ENCODE measurements around the gene GLIPR1. TPM values are rescaled to one million over a fixed set of nuclear protein-coding genes. Genes with fewer than 3 reads are reported as not detected.
A peak's percentile ranks its signal among the peaks of the same experiment; 100 is the strongest.

The GLIPR1 gene
- total and polyA plus RNA-seq, 10 of the 15 experiments (the other 5 are each of a cell fraction or from before 2014, with no cell fraction given) = 18.2 to 62.6 (median 32.2) TPM

DNA sequence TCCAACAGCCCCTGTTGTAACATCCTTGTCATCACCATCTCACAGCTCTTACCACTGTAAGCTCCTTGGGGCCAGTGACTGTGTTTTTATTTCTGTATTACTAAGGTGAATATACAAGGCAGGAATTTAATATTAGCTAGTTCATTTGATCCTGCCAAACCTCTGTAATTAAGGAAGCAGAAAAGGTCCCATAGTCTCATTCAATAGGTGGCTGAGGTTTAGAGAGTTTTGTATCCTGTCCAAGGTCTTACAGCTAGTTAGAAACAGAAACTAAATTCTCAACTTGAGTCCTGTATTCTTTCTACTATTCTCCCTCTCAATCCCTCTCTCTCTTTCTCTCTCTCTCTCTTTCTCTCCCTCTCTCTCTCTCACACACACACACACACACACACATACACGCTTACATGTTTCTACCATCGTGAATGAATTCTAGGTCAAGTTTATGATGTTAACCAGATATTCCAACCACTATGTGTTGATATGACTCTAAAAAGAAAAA, 543 bp upstream of the GLIPR1 start:
- SMC1A ChIA-PET (ENCODE audit: uncharacterized antibody, unreplicated experiment) = interaction anchor here (0.6 to 8.4 kb wide), 15 partner anchors 19 to 1429 kb away, joined by 3 to 151 read pairs (median 4); partner anchors contain the start of genes CAPS2, GLIPR1L1 and GLIPR1L2
- RAD21 ChIA-PET (ENCODE audit: unreplicated experiment) = interaction anchor here (0.7 to 7.3 kb wide), 10 partner anchors 25 to 868 kb away, joined by 3 to 63 read pairs (median 4); partner anchors contain the start of genes BBS10, CAPS2, GLIPR1L1 and GLIPR1L2
- intact Hi-C loops (cut with micrococcal nuclease; ENCODE audit: unreplicated experiment) (loop anchor here (2.0 kb wide), 1 partner anchor 145 kb away; the partner anchor contains the start of gene GLIPR1L1), in situ Hi-C loops (cut with MboI) (loop anchor here (25.0 kb wide), 1 partner anchor 793 kb away; no protein-coding TSS in a partner anchor)
- peaks cover 20% of the 10 kb centered on the region for H3K79me2 ChIP-seq (ENCODE audit: control insufficient read depth, insufficient read depth, low read length)
- H4K20me1 ChIP-seq (ENCODE audit: control insufficient read depth, insufficient read depth) = no peaks in the 10 kb centered on the region
- POLR2A ChIA-PET = interaction anchor here (0.6 to 1.2 kb wide), 5 partner anchors 10 to 704 kb away, joined by 3 to 6 read pairs (median 3); no protein-coding TSS in a partner anchor
- H3K27me3 ChIP-seq (replicated peaks in 1 of 2; ENCODE audit: control insufficient read depth in 2 of 2, insufficient read depth in 2 of 2, low read length in 1 of 2) = no peaks in the 10 kb centered on the region
- no peaks in the 10 kb centered on the region for H3K36me3 ChIP-seq (ENCODE audit: control insufficient read depth in 2 of 2, insufficient read depth in 2 of 2, low read length in 1 of 2)
- H3K9me3 ChIP-seq (replicated peaks; ENCODE audit: control insufficient read depth, insufficient read depth, low read length) = no peaks in the 10 kb centered on the region
- peak overlapping the region; percentile 57 for H2AFZ ChIP-seq (ENCODE audit: control insufficient read depth, low read depth, low read length)
- H3K4me2 ChIP-seq (ENCODE audit: control insufficient read depth, insufficient read depth) = peak overlapping the region; percentile 64
- TF ChIP-seq RCOR1 (conservative IDR thresholded peaks at IDR 0.05; ENCODE audit: low read depth, low read length) (0 out of 2 replicates have a peak, but pooled peaks have one; percentile 8), IKZF2 (IDR thresholded peaks at IDR 0.05) (peak; percentile 78 to 79), CEBPB (IDR thresholded peaks at IDR 0.05; ENCODE audit: borderline replicate concordance in 1 of 2, low read depth in 2 of 2, low read length in 2 of 2) (0 out of 4 replicates have a peak, but pooled peaks of 1 of the 2 experiments have one; percentile 4), RB1 (IDR thresholded peaks at IDR 0.05; ENCODE audit: borderline replicate concordance) (peak; percentile 23; the same call in 1 of the 2 replicates), STAT3 (IDR thresholded peaks at IDR 0.05; ENCODE audit: low read depth, low read length) (no peak), HDGF (IDR thresholded peaks at IDR 0.05) (peak; percentile 65; the same call in 1 of the 2 replicates), MTA2 (IDR thresholded peaks at IDR 0.05; ENCODE audit: low read depth) (peak; percentile 39; the same call in 1 of the 2 replicates), RAD51 (IDR thresholded peaks at IDR 0.05) (no peak)
- BruUV-seq (replicated peaks) = no TSS peak
- WGBS (ENCODE audit: insufficient coverage, insufficient replicate concordance, low lambda C conversion rate, missing lambda C conversion rate) = 0% methylated on average over 2 of the region's 2 CpGs
- ATAC-seq = peak; percentile 46
- DNase-seq (ENCODE audit: low read depth, low spot score) = no peak
- H3K4me1 ChIP-seq (ENCODE audit: control insufficient read depth, insufficient read depth, low read length) = peaks cover 28% of the 10 kb centered on the region
- H3K27ac ChIP-seq (ENCODE audit: control insufficient read depth, insufficient read depth) = peak overlapping the region; percentile 88
- H3K4me3 ChIP-seq = peak overlapping the region; percentile 83
- H3K9ac ChIP-seq (ENCODE audit: control insufficient read depth, insufficient read depth, low read length) = peak overlapping the region; percentile 79
- CTCF ChIA-PET = interaction anchor here (1.0 to 11.0 kb wide), 8 partner anchors 20 to 571 kb away, joined by 3 to 235 read pairs (median 18); partner anchors contain the start of genes GLIPR1L1, GLIPR1L2 and KRR1
- FAIRE-seq = peak; percentile 70

All from GM12878 (cell line).